Activated B cell treated with CpG ODN at 0.5 μM for 24 hours (primary cell): ENCODE data around the gene EPHA10. TPM values are rescaled to one million over a fixed set of nuclear protein-coding genes. Genes with fewer than 3 reads are reported as not detected.

Experiments
- ATAC-seq: fragments of 200-7000 bp; cut with Tn5 transposase; one replicate; pipeline ENCODE4 v1.10.0; 2021; ENCODE audit warnings: low read depth, mild to moderate bottlenecking, moderate library complexity
- CTCF ChIA-PET: fragments of 350-600 bp; sonication (Branson Sonifier 250); formaldehyde crosslinking; loops from one replicate; lab custom pipeline; 2021; ENCODE audit warnings: antibody characterized with exemption; lab: Charles Lee
- POLR2A ChIA-PET: fragments of 350-600 bp; sonication (Branson Sonifier 250); formaldehyde crosslinking; loops from one replicate; lab custom pipeline; 2021; ENCODE audit warnings: antibody characterized with exemption; lab: Charles Lee
- DNase-seq: peaks from one replicate; pipeline ENCODE4 v3.0.0; 2022
- H3K27ac Mint-ChIP-seq: one replicate; pipeline ENCODE4 v1.8.0; 2020; ENCODE audit warnings: mixed read lengths
- H3K27me3 Mint-ChIP-seq: one replicate; pipeline ENCODE4 v1.8.0; 2021; ENCODE audit warnings: mixed read lengths
- H3K36me3 Mint-ChIP-seq: one replicate; pipeline ENCODE4 v1.8.0; 2021; ENCODE audit warnings: low read depth, mixed read lengths
- H3K4me1 Mint-ChIP-seq: one replicate; pipeline ENCODE4 v1.8.0; 2021; ENCODE audit warnings: mixed read lengths
- H3K4me3 Mint-ChIP-seq: one replicate; pipeline ENCODE4 v1.8.0; 2020; ENCODE audit warnings: mild to moderate bottlenecking, mixed read lengths
- H3K9me3 Mint-ChIP-seq: one replicate; pipeline ENCODE4 v1.8.0; 2020; ENCODE audit warnings: mixed read lengths
- CTCF ChIP-seq: fragments of 200-600 bp; IDR thresholded peaks from one replicate; pipeline ENCODE4 v1.8.0; 2022; ENCODE audit warnings: antibody characterized with exemption, mild to moderate bottlenecking
- intact Hi-C: fragments of 100-400 bp; cut with micrococcal nuclease; formaldehyde crosslinking; loops from one replicate; pipeline ENCODE4 v1.15.1; 2024
- total RNA-seq: library from RNA; stranded (reverse); gene quantifications from 2 replicates; pipeline ENCODE4 v1.2.3, GENCODE V29; 2022

Gene EPHA10
- total RNA-seq, 1 donor from 2014 or later = 0.27 TPM

GRCh38 chr1:37708471-37708870 lies 56.4 kb downstream of the EPHA10 start:
- H3K4me1 Mint-ChIP-seq = no peaks in the 10 kb centered on the region
- ATAC-seq = no peak
- ChIA-PET CTCF (no interaction called here), POLR2A (no interaction called here)
- no peak overlapping the region for H3K4me3 Mint-ChIP-seq
- H3K36me3 Mint-ChIP-seq = no peaks in the 10 kb centered on the region
- no peaks in the 10 kb centered on the region for H3K9me3 Mint-ChIP-seq
- TF ChIP-seq CTCF = no peak
- intact Hi-C loops = no loop called here
- H3K27me3 Mint-ChIP-seq = no peaks in the 10 kb centered on the region
- no peak for DNase-seq
- H3K27ac Mint-ChIP-seq = no peak overlapping the region

- no peak for ATAC-seq
- ChIA-PET POLR2A (interaction anchor here (0.6 kb wide), 2 partner anchors 156 to 1388 kb away, joined by 4 read pairs; no protein-coding TSS in a partner anchor), CTCF (no interaction called here)
- no peaks in the 10 kb centered on the region for H3K36me3 Mint-ChIP-seq
- no peaks in the 10 kb centered on the region for H3K4me1 Mint-ChIP-seq
- intact Hi-C loops = no loop called here
- no peaks in the 10 kb centered on the region for H3K27me3 Mint-ChIP-seq
- H3K9me3 Mint-ChIP-seq = no peaks in the 10 kb centered on the region
- no peak overlapping the region for H3K27ac Mint-ChIP-seq
- H3K4me3 Mint-ChIP-seq = no peak overlapping the region
- no peak for DNase-seq
- TF ChIP-seq CTCF = no peak
Measured at GRCh38 chr1:37705399-37705798, 59.5 kb downstream of the EPHA10 start.

GRCh38 chr1:37704966-37705365 lies 60.0 kb downstream of the EPHA10 start:
- POLR2A ChIA-PET = interaction anchor here (0.6 kb wide), 2 partner anchors 156 to 1388 kb away, joined by 4 read pairs; no protein-coding TSS in a partner anchor
- no peaks in the 10 kb centered on the region for H3K27me3 Mint-ChIP-seq
- no peak overlapping the region for H3K4me3 Mint-ChIP-seq
- no peak overlapping the region for H3K27ac Mint-ChIP-seq
- no peaks in the 10 kb centered on the region for H3K9me3 Mint-ChIP-seq
- DNase-seq (no peak), ATAC-seq (no peak)
- H3K4me1 Mint-ChIP-seq = no peaks in the 10 kb centered on the region
- CTCF ChIA-PET = no interaction called here
- no peaks in the 10 kb centered on the region for H3K36me3 Mint-ChIP-seq
- intact Hi-C loops = no loop called here
- TF ChIP-seq CTCF = no peak

- no peaks in the 10 kb centered on the region for H3K9me3 Mint-ChIP-seq
- DNase-seq (no peak), ATAC-seq (no peak)
- H3K4me3 Mint-ChIP-seq = no peak overlapping the region
- CTCF ChIA-PET = no interaction called here
- H3K27me3 Mint-ChIP-seq = no peaks in the 10 kb centered on the region
- intact Hi-C loops = no loop called here
- POLR2A ChIA-PET = no interaction called here
- no peak for TF ChIP-seq CTCF
- no peaks in the 10 kb centered on the region for H3K4me1 Mint-ChIP-seq
- H3K27ac Mint-ChIP-seq = no peak overlapping the region
- peaks cover 3% of the 10 kb centered on the region for H3K36me3 Mint-ChIP-seq
Measured at GRCh38 chr1:37703061-37703460, 61.9 kb downstream of the EPHA10 start.

GRCh38 chr1:37701051-37701450 lies 63.9 kb downstream of the EPHA10 start:
- intact Hi-C loops = no loop called here
- H3K36me3 Mint-ChIP-seq = peaks cover 3% of the 10 kb centered on the region
- CTCF ChIA-PET = no interaction called here
- H3K4me1 Mint-ChIP-seq = no peaks in the 10 kb centered on the region
- ATAC-seq (no peak), DNase-seq (no peak)
- no peak for TF ChIP-seq CTCF
- no peaks in the 10 kb centered on the region for H3K27me3 Mint-ChIP-seq
- H3K27ac Mint-ChIP-seq = no peak overlapping the region
- no peaks in the 10 kb centered on the region for H3K9me3 Mint-ChIP-seq
- POLR2A ChIA-PET = interaction anchor here (1.0 kb wide), 1 partner anchor 12 kb away, joined by 6 read pairs; no protein-coding TSS in a partner anchor
- no peak overlapping the region for H3K4me3 Mint-ChIP-seq
